PC-3 (cell line): ENCODE results near the gene BNIP5. TPM values are rescaled to one million over a fixed set of nuclear protein-coding genes. Genes with fewer than 3 reads are reported as not detected.

Experiments used
- ATAC-seq: fragments of 200-7000 bp; cut with Tn5 transposase; 2 replicates; pipeline ENCODE4 v1.9.1; 2020; ENCODE audit warnings: mild to moderate bottlenecking, moderate library complexity
- BruUV-seq: library from RNA; stranded (reverse); fragments of 400-500 nt; replicated peaks from 2 replicates; lab custom pipeline; 2021; lab: Mats Ljungman, UMichigan
- CTCF ChIA-PET: fragments of 300-600 bp; sonication (Branson Sonifier 250); formaldehyde crosslinking; loops from one replicate; lab custom pipeline; 2022; ENCODE audit warnings: antibody characterized with exemption; lab: Charles Lee
- POLR2A ChIA-PET: fragments of 300-600 bp; sonication (Branson Sonifier 250); formaldehyde crosslinking; loops from one replicate; lab custom pipeline; 2022; ENCODE audit warnings: antibody characterized with exemption; ENCODE audit not compliant: unreplicated experiment; lab: Charles Lee
- DNase-seq: peaks from one replicate; pipeline ENCODE4 v3.0.0-alpha.2; 2015
- H2AFZ ChIP-seq: fragments of 300-600 bp; sonication (generic); 2 replicates; pipeline ENCODE4 v1.6.0; 2016; ENCODE audit warnings: antibody characterized with exemption, low read length
- H3F3A ChIP-seq: fragments of 300-600 bp; sonication (generic); one replicate; pipeline ENCODE4 v1.6.0; 2017; ENCODE audit warnings: antibody characterized with exemption, low read length, control low read depth, mild to moderate bottlenecking; ENCODE audit not compliant: unreplicated experiment
- H3K27ac ChIP-seq: fragments of 300-600 bp; sonication (generic); 2 replicates; pipeline ENCODE4 v1.5.1; 2016; ENCODE audit warnings: mild to moderate bottlenecking, low read length
- H3K27me3 ChIP-seq: fragments of 300-600 bp; sonication (generic); 2 replicates; pipeline ENCODE4 v1.6.1; 2016; ENCODE audit warnings: low read length, mixed read lengths
- H3K36me3 ChIP-seq: fragments of 300-600 bp; sonication (generic); 2 replicates; pipeline ENCODE4 v1.6.1; 2016; ENCODE audit warnings: low read depth, mixed run types, low read length, mixed read lengths
- H3K4me1 ChIP-seq: fragments of 300-600 bp; sonication (generic); 2 replicates; pipeline ENCODE4 v1.5.1; 2016; ENCODE audit warnings: low read length; ENCODE audit not compliant: insufficient read depth
- H3K4me2 ChIP-seq: fragments of 300-600 bp; sonication (generic); 2 replicates; pipeline ENCODE4 v1.6.0; 2016; ENCODE audit warnings: low read length
- H3K4me3 ChIP-seq: fragments of 300-600 bp; sonication (generic); 2 replicates; pipeline ENCODE4 v1.5.1; 2016; ENCODE audit warnings: mild to moderate bottlenecking, low read length, mixed read lengths
- H3K79me2 ChIP-seq: fragments of 300-600 bp; sonication (generic); 2 replicates; pipeline ENCODE4 v1.6.1; 2017; ENCODE audit warnings: low read length, mixed read lengths
- H3K9ac ChIP-seq: fragments of 300-600 bp; sonication (generic); 2 replicates; pipeline ENCODE4 v1.6.0; 2016; ENCODE audit warnings: mild to moderate bottlenecking, low read length
- H3K9me2 ChIP-seq: fragments of 300-600 bp; sonication (generic); replicated peaks from 2 replicates; pipeline ENCODE4 v1.6.1; 2016; ENCODE audit warnings: mixed run types, low read length, mixed read lengths
- H3K9me3 ChIP-seq: fragments of 300-600 bp; sonication (generic); 2 replicates; pipeline ENCODE4 v1.6.1; 2016; ENCODE audit warnings: low read length, mixed read lengths
- H4K20me1 ChIP-seq: fragments of 300-600 bp; sonication (generic); 2 replicates; pipeline ENCODE4 v1.6.1; 2016; ENCODE audit warnings: low read length, mixed read lengths
- EZH2 ChIP-seq: fragments of 300-600 bp; sonication (generic); IDR thresholded peaks from one replicate; pipeline ENCODE4 v1.6.1; 2017; ENCODE audit warnings: antibody characterized with exemption, mild to moderate bottlenecking, low read length; ENCODE audit not compliant: unreplicated experiment
- EZH2phosphoT487 ChIP-seq: fragments of 300-600 bp; sonication (generic); IDR thresholded peaks from 2 replicates; pipeline ENCODE4 v1.6.1; 2018; ENCODE audit warnings: mild to moderate bottlenecking, antibody characterized with exemption, low read length, borderline replicate concordance
- intact Hi-C: fragments of 100-400 bp; cut with micrococcal nuclease; formaldehyde crosslinking; loops from 2 replicates; pipeline ENCODE4 v1.9.0; 2023
- total RNA-seq: library from RNA; depleted of rRNA; stranded (reverse); fragments of >200 nt; gene quantifications from 2 replicates; pipeline ENCODE4 v1.2.3, GENCODE V29; 2014
- TF ChIP-seq, protein P1 (sequence below): fragments of 300-600 bp; sonication (generic); conservative IDR thresholded peaks from 2 replicates; pipeline ENCODE4 v1.5.1; 2017; ENCODE audit warnings: antibody characterized with exemption, low read depth, mild to moderate bottlenecking, low read length

The BNIP5 gene
- total RNA-seq, 1 experiment from 2014 or later, result not detected

DNA sequence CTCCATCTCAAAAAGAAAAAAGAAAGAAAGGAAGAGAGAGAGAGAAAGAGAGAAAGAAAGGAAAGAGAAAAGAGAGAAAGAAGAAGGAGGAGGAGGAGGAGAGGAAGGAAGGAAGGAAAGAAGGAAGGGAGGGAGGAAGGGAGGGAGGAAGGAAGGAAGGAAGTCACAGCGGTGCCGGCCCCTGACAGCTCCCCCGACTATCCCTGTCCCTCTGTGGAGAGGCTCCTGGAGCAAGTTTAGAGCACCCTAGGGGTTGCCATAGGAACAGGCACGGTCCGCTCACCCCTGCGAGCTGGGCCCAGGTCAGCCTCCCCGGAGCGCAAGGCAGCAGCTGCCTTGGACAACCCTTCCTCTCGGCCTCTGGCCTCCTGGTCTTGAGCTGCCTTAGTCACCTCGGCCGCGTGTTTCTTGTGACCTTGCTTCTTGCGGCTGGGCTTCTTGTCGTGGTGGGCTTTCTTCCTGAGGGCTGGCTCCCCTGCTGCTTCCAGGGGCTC, 6.8 kb downstream of the BNIP5 start:
- Histone ChIP-seq H3F3A (no peaks in the 10 kb centered on the region), H3K27ac (no peak overlapping the region), H3K4me2 (no peak overlapping the region), H2AFZ (no peak overlapping the region), H4K20me1 (no peaks in the 10 kb centered on the region), H3K9me2 (no peaks in the 10 kb centered on the region), H3K27me3 (no peaks in the 10 kb centered on the region), H3K9ac (no peak overlapping the region), H3K4me3 (no peak overlapping the region), H3K4me1 (peaks cover 2% of the 10 kb centered on the region; the same call in 1 of the 2 replicates), H3K36me3 (no peaks in the 10 kb centered on the region), H3K9me3 (no peaks in the 10 kb centered on the region), H3K79me2 (no peaks in the 10 kb centered on the region)
- ChIA-PET POLR2A (no interaction called here), CTCF (no interaction called here)
- TF ChIP-seq, protein P1, sequence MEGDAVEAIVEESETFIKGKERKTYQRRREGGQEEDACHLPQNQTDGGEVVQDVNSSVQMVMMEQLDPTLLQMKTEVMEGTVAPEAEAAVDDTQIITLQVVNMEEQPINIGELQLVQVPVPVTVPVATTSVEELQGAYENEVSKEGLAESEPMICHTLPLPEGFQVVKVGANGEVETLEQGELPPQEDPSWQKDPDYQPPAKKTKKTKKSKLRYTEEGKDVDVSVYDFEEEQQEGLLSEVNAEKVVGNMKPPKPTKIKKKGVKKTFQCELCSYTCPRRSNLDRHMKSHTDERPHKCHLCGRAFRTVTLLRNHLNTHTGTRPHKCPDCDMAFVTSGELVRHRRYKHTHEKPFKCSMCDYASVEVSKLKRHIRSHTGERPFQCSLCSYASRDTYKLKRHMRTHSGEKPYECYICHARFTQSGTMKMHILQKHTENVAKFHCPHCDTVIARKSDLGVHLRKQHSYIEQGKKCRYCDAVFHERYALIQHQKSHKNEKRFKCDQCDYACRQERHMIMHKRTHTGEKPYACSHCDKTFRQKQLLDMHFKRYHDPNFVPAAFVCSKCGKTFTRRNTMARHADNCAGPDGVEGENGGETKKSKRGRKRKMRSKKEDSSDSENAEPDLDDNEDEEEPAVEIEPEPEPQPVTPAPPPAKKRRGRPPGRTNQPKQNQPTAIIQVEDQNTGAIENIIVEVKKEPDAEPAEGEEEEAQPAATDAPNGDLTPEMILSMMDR, result no peak
- TF ChIP-seq EZH2phosphoT487 (no peak), EZH2 (no peak)
- no peak for ATAC-seq
- no TSS peak for BruUV-seq
- intact Hi-C loops, result no loop called here
- DNase-seq, result no peak

- H3K27ac ChIP-seq, result no peak overlapping the region
- H2AFZ ChIP-seq, result no peak overlapping the region
- H3K4me3 ChIP-seq, result no peak overlapping the region
- H3K4me2 ChIP-seq, result no peak overlapping the region
- no peaks in the 10 kb centered on the region for H3K79me2 ChIP-seq
- intact Hi-C loops, result no loop called here
- H3K4me1 ChIP-seq, result no peaks in the 10 kb centered on the region
- TF ChIP-seq EZH2phosphoT487 (no peak), EZH2 (no peak)
- TF ChIP-seq, protein P1, result no peak
- H3K9ac ChIP-seq, result no peak overlapping the region
- ChIA-PET POLR2A (no interaction called here), CTCF (interaction anchor here (0.7 kb wide), 1 partner anchor 300 kb away, joined by 3 read pairs; no protein-coding TSS in a partner anchor)
- ATAC-seq (no peak), DNase-seq (no peak)
- no peaks in the 10 kb centered on the region for H3F3A ChIP-seq
- H3K9me2 ChIP-seq, result no peaks in the 10 kb centered on the region
- H3K9me3 ChIP-seq, result no peaks in the 10 kb centered on the region
- no peaks in the 10 kb centered on the region for H3K27me3 ChIP-seq
- no TSS peak for BruUV-seq
- no peaks in the 10 kb centered on the region for H3K36me3 ChIP-seq
- H4K20me1 ChIP-seq, result no peaks in the 10 kb centered on the region
Measured at GRCh38 chr6:36328600-36328999, 8.1 kb downstream of the BNIP5 start.

DNA sequence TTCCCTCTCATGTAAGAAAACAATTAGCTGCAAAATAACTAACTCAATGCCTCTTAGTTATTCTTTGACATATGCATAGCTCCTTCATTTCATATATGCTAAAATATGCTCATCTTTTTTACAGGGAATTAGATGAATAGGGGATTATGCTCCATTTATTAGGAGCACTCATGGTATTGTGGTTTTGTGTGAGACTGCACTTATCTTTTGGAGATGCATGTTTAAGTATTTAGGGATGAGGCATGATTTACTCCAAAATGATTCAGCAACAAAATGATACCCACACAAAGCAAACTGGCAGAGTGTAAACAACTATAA, 8.8 kb downstream of the BNIP5 start:
- Histone ChIP-seq H3K4me1 (no peaks in the 10 kb centered on the region), H3K79me2 (no peaks in the 10 kb centered on the region), H3K27ac (no peak overlapping the region), H3K9me3 (no peaks in the 10 kb centered on the region), H3K9ac (no peak overlapping the region), H2AFZ (no peak overlapping the region), H3K4me3 (no peak overlapping the region), H3K9me2 (no peaks in the 10 kb centered on the region), H3F3A (no peaks in the 10 kb centered on the region), H4K20me1 (no peaks in the 10 kb centered on the region), H3K4me2 (no peak overlapping the region), H3K27me3 (no peaks in the 10 kb centered on the region), H3K36me3 (no peaks in the 10 kb centered on the region)
- intact Hi-C loops, result no loop called here
- ATAC-seq, result no peak
- TF ChIP-seq EZH2phosphoT487, result no peak
- no peak for TF ChIP-seq EZH2
- TF ChIP-seq, protein P1, result no peak
- BruUV-seq, result no TSS peak
- ChIA-PET POLR2A (no interaction called here), CTCF (no interaction called here)
- DNase-seq, result no peak
